Activated naive CD4-positive, alpha-beta T cell treated with Interleukin-2 at 50 U/mL for 16 hours (primary cell): ENCODE measurements around the gene CRIP1.

Experiments
- DNase-seq: peaks from one replicate; pipeline ENCODE4 v3.0.0-alpha.2; 2020

The CRIP1 gene

DNA sequence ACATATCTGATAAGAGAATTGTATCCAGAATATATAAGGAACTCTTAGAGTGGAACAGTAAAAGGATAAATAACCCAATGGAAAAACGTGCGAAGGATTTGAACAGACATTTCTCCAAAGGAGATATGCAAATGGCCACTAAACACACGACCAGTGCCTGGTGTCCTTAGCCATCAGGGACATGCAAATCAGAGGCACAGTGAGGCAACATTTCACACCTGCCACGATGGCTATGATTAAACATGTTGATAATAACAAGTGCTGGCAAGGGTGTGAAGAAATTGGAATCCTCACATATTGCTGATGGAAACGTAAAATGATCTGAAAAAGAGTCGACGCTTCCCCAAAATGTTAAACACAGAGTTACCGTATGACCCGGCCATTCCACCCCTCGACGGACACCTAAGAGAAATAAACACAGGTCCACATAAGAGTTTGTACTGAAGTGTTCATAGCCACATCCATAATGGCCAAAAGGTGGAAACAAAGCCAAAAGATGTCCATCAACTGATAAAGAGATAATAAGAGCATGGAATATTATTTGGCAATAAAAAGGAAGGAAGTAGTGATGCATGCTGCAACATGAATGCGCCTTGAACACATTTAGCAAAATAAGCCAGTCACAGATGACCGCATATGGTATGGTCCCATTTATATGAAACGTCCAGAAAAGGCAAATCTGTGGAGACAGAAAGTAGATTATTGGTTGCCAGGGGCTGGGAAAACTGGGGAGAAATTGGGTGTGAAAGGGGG lies 33.4 kb downstream of the CRIP1 start:
- DNase-seq, result no peak

DNA sequence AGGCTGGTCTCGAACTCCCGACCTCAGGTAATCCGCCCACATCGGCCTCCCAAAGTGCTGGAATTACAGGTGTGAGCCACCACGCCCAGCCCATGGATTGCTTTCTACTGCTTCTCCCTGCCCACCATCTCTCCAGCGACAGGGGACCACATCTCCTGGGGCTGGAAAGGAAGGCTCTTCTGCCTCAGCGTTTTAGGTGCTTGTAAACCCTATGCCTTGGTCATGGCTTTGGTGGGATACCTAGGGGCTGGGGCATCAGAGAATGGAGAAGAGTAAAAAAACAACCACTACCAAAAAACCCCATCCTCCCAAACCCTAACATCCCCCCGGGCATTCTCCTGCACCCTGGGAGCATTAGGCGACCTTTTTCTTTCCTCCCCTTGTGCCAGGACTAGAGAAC lies 38.6 kb downstream of the CRIP1 start:
- DNase-seq, result no peak

DNA sequence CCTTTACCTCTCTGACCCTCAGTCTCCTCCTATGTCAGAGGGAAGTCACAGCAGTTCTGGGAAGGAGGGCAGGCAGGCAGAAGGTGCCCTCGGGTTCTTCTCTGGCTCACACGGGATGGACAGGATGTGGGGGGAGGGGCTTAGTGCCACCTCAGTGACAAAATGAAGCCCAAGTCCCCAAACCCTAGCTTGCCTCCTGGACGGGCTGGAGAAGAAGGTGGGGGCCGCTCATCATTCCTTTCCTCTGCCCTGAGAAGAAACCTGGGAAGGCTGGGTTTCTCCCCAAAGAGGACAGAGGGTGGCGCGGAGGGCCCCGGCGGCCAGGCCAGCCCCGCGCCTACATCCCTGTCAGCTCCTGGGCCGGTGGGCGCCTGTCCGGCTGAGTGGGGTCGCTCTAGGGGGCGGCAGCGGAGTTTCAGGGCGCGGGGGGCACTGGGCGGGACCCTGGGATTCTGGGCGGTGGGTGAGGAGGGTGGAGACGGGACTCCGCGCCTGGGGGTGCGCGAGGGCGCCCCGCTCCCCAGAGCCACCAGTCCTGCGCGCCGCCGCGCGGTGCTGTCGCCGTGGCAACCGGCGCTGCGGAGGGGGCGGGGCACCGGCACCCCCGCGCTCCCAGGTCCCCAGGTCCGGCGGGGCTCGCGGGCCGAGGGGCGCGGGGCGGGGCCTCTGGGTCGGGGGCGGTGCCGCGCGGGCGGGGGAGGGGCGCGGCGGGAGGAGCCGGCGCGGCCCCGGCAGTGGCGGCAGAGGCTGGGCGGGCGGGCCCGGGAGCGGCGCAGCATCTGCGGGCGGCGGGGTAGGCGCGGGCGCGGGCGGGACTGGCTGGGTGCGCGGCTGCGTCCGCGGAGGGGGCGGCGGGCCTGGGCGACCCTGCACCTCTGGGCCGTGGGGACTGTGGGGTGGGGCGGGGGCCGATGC lies 39.4 kb downstream of the CRIP1 start, which contains the start of gene TMEM121:
Gene TMEM121, plus strand, starts transcription at position 723 of the 915 bp plus-strand sequence. CDS start 2,252 bp downstream, outside the sequence.
- DNase-seq, result peak; percentile 42

DNA sequence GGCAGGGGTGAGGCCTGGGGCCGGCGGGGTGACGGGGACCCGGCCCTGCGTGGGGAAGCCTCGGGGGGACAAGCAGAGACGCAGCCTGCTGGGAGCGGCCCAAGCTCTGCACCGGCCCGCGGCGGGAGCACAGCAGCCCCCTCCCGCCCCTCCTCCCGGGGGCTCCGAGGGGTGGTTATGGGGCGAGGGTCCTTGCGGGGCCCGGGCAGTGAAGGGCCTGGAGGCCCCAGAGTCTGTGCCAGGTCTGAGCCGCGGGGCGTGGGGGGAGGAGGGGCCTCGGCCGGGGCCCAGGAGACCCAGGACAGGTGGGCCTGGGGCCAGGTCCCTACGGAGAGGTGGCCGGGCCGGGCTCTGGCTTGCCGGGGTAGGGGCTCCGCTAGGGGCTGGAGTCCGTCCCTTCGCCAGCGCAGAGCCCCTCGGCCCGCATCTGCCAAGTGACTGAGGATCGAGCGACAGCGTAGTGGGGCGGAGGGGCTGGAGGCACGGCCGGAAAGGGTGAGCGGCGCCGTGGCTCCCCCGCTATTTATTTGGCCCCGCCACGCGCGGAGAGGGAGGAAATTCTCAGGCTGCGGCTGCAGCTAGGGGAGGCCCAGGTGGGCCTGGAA lies 40.2 kb downstream of the CRIP1 start:
- DNase-seq, result no peak

DNA sequence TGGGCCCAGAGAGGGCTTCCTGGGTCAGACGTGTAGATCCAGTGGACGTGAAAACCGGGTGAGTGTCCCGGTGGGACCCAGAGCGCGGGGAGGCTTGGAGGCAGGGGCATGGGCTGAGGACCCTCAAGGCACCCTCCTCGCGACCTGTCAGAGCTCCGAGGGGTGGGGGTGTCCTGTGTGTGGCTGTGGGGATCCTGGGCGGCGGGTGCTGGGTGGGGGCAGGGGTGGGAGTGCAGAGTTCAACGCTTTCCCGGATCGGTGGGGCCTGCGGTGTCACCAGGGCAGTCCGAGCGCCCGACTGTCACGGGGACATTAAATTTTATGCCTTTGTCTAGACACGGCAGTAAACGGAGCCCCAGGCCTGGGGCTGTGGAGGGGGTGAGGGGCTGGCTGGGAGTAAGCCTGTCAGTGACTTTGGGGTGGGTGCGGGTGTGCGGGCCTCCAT lies 40.7 kb downstream of the CRIP1 start:
- DNase-seq, result no peak

DNA sequence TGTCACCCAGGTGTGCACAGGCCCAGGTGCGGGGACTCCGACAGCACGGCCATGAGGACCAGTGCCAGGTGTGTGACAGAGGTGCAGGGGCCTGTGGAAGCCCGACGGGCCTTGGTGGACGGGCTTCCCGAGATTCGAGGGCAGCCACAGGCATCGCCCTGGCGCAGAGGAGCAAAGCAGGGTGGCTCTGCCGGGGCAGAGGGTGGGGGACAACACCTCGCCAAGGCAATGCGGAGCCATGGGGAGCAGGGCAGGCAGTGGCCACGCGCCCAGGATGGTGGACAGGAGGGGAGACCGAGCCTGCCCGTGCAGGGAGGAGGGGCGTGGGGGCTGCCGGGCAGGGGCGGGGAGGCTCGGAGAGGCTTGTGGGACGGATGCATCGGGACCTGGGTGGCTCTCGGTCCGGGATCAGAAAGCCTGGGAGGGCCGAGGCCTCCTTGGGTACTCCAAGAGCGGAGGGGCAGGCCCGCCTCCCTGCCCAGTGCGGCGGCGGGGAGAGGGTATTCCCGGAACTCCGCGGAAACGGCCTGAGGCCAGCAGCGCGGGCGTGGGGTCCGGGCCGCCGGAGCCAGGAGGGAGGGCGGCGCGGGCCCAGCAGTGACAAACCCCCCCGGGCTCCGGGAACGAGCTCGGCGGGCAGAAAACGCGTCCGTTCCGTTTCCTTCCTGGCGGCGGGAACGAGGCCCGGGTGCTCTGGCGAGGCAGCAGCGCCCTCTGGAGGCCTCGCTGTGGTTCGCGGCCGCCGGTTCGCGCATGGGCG lies 41.3 kb downstream of the CRIP1 start:
- DNase-seq, result peak; percentile 84

DNA sequence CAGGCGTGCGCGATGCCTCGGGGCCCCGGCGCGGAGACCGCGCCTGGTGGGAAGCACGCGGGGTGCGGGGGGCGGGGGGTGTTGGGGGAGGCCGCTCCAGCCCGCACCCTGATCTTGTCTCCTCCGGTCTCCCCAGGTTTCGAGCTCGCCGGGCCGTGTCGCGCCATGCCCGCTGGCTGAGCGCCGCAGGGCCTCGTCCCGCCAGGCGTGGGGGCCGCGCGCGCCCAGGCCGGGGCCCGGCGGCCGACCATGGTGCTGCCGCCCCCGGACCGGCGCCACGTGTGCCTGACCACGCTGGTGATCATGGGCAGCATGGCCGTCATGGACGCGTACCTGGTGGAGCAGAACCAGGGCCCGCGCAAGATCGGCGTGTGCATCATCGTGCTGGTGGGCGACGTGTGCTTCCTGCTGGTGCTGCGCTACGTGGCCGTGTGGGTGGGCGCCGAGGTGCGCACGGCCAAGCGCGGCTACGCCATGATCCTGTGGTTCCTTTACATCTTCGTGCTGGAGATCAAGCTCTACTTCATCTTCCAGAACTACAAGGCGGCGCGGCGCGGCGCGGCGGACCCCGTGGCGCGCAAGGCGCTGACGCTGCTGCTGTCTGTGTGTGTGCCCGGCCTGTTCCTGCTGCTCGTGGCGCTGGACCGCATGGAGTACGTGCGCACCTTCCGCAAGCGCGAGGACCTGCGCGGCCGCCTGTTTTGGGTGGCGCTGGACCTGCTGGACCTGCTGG lies 42.1 kb downstream of the CRIP1 start:
- peak; percentile 78 for DNase-seq

DNA sequence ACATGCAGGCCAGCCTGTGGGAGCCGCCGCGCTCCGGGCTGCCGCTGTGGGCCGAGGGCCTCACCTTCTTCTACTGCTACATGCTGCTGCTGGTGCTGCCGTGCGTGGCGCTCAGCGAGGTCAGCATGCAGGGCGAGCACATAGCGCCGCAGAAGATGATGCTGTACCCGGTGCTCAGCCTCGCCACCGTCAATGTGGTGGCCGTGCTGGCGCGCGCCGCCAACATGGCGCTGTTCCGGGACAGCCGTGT lies 42.6 kb downstream of the CRIP1 start:
- DNase-seq, result no peak

DNA sequence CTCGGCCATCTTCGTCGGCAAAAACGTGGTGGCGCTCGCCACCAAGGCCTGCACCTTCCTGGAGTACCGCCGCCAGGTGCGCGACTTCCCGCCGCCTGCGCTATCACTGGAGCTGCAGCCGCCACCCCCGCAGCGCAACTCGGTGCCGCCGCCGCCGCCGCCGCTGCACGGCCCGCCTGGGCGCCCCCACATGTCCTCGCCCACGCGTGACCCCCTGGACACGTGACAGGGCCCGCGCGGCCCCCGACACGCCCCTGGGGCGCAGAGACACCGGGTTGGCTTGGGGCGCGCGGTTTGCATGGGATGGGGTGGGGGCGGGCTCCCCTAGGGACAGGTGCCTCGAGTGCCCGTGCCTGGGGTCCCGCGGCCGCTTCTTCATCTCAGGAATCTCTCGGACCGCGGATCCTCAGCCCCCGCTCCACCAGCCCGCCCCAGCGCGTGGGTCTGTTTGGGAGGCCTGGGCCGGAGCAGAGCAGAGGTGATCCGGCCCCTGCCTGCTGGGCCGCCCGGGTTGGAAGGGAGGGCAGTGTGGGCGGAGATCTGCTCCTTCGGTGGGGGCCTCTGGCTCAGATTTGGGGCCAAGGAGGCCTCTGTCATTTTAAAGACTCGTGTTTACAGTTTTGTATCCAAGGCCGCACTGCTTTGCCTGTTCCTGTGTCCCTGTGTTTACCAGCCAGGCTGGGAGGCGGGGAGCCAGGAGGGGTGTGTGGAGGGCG lies 43.0 kb downstream of the CRIP1 start:
- peak; percentile 57 for DNase-seq

DNA sequence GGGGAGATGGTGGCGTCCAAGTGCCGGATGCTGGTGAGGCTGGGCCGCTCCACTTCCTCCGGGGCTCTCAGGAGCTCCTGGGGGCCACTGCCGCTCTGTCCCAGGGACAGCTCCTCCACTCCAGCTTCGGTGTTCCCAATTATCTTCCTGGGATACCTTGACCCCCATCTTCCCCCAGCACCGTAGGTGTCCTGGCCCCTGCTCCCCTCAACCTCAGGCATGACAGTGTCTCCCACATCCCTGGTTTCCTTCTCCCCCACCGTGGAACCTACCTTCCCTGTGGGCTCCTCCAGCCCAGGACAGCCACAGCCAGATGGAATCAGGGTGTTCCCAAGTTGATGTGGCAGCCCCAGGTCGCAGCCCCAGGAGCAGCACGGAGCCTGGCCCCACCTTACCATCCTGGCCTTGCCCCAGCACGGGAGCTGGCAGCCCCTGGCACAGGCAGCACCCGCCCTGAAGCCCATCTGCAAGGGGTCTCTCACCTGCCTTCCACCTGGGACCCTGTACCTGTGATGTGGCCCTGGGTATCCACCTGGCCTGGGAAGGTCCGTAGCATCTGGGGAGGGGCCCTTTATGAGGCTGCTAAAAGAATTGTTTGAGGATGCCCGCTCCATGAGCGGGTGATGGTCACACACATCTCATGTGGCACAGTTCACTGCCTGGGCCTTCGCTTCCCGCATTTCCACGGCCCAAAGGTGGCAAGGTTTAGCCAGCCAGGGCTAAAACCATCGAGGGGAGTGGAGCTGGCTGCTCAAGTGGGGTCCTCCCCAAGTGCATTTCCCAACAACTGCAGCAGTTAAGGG lies 43.8 kb downstream of the CRIP1 start:
- no peak for DNase-seq

DNA sequence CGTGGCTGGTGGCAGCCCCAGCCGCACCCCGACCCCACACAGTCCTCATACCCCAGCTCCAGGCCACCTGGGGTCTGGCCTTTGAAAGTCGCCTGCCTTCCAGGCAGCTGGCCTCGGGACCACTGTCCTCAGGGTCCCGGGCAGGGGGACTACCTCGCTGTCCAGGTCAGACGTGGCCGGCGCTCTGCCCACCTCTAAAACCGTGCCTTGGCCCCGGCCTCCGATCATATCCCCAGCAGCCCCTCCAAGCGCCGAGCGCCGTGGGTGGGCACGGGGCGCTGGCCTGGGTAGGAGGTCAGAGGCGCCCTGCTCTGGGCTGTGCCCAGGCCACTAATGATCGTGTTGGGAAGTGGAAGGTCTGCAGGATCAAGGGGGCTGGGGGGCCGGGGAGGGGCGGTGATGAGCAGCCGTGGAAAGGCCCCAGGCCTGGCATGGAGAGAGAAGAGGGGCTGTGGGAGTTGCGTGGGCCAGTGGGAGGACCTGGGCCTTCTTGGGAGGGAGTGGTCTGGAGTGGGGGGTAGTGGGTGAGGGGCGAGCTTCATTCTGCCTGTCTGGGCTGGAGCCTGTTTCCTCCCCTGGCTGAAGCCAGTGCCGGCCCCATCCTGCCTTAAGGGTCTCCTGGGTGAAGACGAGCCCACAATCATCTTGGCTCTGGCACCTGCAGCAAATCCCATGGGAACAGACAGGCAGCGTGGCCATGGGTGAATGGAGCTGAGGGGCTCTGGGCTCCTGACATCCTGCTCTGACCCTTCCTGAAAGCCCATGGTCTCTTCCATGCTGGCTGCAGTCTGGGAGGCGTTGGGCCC lies 44.6 kb downstream of the CRIP1 start:
- DNase-seq, result no peak

DNA sequence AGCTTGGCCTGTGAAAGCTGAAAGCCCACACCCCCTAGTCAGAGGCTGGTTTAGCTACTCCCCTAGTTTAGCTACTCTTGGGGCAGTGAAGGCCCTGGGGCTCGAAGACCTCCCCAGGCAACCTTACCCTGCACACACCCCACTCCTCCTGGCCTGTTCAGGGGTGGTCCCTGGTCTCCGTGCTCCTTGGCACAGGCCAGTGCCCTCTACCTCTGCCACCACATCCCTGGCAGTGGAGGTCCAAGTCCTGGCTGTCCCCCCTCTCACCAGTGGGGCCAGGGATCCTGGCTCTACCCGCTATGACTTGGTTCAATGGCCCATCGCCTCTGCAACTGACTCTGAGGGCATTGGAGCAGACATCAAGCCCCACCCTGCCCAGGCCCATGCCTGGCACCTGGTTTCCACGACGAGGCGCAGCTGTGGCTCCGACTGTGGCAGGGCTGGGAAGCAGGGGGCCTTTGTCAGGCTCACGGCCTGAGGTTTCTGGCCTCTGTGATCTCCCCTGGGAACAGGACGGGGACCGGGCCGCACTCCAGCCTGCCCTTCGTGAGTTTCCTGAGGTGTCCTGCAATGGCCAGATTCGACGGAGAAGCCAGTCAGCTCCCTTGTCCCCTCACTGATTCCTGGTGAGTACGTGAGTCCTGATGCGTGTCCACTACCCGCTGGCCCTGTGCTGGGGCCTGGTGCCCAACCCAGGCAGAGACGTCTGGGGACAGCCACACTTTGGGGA lies 45.4 kb downstream of the CRIP1 start:
- no peak for DNase-seq

DNA sequence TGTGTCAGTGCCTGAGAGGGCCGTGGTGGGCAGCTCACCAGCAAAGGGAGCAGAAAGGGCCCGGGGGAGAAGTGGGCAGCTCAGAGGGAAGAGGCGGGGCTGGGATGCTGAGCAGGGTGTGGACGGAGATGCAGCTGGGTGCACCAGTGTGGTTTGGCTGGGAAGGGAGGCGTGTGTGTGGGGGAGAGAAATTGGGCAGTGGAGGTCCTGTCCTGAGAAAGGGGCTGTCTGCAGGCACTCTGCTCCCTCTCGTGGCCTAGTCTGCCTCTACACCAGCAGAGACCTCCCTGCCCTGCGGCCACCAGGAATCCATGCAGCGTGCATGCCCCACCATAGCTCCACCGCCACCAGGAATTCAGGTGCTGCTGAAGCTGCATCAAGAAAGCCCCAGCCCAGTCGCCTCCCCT lies 46.1 kb downstream of the CRIP1 start:
- DNase-seq, result no peak

DNA sequence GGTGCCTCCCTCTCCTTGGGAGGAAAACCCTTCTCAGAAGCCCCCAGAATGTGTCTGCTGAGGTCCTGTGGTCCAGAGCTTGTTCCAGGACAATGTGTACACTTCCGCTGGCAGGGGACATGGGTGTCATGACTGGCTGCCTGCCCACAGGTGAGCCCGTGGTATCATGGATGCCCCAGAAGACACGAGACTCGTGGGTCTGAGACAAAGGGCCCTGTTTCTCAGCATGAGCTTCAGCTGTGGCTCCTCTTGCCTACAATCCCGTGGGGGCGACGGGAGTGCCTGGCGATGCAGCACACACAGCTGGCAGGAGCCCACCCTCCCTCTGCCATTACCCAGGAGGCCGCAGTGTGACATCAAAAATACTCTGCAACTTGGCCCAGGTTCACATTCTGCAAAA lies 46.7 kb downstream of the CRIP1 start:
- no peak for DNase-seq

DNA sequence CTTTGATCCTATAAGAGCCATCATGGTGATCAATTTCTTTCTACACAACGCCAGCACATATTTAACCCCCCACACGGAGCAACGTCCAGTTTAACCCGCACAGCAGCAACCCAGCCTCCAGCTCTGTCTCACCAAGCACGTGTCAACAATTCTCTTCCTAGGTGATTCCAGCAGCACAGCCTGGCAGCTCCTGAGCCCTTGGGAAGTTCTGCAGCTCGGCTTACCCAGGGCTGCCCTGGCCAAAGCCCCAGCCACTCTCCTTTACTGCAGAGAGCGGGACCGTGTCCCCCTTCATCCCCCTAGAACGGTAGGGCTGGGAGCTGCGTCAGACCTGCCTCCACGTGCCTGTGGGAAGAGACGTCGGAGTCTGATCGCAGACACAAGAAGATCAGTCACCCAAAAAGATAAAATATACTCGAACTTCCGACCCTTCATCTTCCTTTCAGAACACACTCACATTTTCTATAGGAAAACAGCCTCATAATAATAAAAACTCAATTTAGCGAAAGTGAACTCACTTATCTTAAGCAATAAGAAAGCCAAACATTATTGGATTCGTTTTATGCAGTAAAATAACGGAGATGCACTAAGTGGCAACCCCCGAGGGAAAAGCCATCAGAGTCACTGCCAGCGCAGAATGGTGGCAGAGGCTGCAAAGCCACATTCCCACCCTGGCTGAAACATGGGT lies 47.3 kb downstream of the CRIP1 start:
- no peak for DNase-seq

DNA sequence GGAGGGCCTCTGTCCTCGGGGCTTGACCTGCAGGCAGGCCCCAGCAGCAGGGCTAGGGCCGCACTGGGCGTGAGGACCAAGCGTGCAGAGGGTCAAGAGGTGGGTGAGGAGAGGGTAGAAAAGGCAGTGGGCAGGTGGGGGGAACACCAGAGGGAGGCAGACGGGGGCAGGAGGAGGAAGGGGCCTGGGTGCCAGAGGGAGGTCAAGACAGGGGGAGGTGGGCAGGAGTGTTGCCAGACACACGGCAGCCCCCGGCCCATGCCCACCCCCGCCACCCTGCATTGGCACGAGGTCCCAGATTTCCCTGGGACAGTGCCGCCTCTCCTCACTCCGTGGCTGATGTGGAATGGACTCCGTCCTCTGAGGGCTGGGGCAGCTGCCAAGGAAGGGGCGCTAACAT lies 47.9 kb downstream of the CRIP1 start:
- DNase-seq, result no peak

DNA sequence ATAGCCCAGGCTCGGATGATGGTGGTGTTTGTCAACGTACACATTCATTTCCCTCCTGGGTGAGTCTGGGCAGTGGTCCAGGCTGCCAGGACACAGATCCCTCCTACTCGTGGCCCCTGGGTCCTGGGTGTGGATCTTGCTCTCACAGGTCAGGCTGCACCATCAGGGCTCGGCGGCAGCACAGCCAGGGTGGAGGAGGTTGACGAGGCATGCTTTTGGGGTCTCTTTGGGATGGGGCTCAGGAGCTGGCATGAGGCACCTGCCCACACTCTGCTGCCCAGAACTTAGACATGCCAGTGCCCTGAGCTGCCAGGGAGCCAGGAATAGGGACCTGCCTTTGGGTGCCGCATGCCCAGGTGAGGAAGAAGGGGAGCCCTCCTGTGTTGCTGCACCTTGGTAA lies 49.4 kb downstream of the CRIP1 start:
- DNase-seq, result no peak
